GM18507 (cell line): Measurements from ENCODE around the gene TSFM.
"Not testable (repeated sequence)": the region's sequence is repeated elsewhere in the genome, so short reads cannot be mapped to it uniquely, and the experiment has no call there.

Source experiments
- DNase-seq: peaks from one replicate; pipeline ENCODE4 v3.0.0; 2011; ENCODE audit warnings: low read depth; ENCODE audit not compliant: insufficient read length; ENCODE audit errors: extremely low spot score
- FAIRE-seq: peaks from 2 replicates; lab custom pipeline; 2011; peaks lifted over from hg19 to GRCh38; lab: Jason Lieb, UNC

Gene TSFM

DNA sequence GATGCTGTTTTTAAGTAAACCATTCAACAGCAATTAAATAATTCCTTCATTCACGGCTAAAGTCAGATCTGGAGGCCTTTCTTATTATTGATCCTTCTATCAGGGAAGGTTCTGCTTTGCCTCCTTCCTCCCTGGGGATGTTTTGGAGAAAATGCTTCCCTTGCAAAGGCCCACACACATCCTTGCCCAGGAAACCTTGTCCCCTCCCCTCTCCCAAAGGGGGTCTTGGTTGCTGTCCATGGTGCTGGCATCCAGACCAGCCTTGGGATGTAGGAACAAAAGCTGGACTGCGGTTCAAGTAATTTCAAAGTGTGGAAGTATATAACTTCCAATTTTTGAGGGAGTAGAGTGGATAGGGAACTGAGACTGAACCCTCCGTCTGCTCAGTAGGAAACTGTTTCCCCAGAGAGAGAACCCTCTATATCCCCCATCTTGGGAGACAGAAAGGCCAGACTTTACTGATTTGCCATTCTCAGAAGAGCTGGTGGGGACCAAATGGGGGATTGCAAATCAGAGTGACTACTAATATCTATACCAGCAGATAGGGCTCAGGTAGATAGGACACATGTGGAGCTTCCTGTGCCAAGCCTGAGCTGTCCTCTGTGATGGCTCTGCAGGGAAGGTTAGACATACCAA lies 22.1 kb upstream of the TSFM start:
- no peak for DNase-seq
- FAIRE-seq, result no peak

DNA sequence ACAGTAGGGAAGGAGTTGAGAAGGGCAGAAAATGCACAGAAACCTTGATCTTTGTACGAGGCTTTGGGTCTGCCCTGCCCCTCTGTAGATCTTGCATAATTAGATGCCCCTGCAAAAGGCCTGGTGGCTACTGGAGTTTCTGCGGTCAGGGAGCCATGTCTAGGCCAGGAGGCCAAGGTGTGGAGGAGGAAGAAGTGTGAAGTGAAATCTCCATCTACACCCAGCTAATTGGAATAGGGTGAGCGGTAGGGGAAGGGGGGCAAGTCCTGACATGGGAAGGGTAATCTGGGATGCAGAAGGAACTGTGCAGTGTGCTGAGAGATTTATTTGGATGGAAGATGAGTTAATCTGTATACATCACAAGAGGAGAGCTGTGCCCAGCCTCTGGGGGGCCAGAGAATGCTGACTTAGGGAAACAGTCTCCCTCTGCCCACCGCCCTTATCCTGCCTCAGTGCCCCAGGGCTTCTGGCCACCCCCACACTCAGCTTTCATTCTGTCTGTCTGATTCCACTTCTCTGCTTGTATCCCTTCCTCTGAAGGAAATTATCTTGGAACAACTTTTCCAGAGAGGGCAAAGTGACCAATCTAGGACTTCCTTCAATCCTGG lies 21.1 kb upstream of the TSFM start:
- no peak for DNase-seq
- no peak for FAIRE-seq

DNA sequence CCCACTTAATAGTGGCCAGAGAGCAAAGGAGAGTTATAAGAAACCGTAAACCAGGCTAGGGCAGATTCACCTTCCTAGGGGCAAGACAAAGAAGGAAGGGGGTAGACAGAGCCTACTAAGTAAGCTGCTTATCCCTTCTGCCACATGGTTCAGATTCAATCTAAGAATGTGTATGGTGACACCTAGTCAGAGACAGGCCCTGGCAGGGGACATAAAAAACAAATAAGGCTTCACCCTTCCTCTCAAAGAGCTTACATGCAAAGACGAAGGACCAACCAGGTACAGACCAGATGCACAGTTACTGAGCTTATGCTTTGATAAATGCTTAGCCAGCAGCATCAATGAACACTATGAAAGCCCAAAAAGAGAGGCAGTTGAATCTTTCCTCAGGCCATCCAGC lies 20.1 kb upstream of the TSFM start:
- FAIRE-seq (no peak), DNase-seq (no peak)

DNA sequence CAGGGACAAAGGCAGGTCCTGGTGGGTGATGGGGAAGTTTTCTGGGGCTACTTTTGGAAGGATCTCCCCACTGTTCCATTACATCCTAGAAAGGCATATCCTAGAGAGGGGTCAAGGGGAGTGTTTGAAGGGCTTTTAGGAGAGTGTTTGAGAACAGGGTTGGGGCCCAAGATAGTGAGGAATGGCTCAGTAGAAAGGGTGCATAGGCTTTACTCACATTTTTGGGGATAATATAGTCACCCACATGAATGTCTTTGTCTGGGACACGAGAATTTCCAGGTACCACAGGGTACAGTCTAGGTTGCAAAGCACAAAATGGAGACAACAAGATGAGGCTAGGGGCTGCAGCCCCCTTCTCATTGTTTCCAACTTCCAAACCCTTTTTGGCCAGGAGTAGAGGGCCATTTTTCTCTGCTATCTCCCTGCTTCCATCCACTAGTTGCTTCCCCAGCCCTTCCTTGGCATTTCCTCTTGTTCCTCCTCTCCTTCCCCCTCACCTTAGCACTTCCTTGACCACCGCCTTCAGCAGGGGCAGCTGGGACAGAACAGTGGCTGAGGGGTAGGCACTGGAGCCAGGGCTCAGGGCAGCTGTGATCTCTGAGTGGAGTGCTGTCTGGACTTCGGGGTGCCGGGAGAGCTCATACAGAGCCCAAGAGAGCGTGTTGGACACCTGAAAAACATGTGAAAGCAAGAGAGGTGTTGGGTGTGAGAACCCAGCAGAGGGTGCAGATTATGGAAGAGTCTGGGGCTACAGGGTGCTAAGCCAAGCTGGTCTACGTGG lies 18.5 kb upstream of the TSFM start:
- no peak for FAIRE-seq
- no peak for DNase-seq

DNA sequence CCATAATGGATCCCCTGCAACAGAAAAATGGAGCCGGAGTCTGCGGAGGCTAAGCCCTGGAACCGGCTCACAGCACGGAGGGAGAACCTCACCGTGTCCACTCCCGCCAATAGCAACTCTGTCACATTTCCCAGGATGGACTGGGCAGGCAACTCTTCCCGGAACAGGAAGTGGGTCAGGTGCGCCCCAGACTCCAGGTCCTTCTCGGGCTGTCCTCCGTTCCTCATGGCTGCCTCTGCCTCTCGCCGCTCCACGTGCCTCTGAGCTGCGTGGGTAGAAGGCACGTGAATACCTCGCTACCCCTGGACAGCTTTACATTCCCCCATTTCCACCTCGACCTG lies 18.0 kb upstream of the TSFM start:
- no peak for DNase-seq
- FAIRE-seq, result no peak

DNA sequence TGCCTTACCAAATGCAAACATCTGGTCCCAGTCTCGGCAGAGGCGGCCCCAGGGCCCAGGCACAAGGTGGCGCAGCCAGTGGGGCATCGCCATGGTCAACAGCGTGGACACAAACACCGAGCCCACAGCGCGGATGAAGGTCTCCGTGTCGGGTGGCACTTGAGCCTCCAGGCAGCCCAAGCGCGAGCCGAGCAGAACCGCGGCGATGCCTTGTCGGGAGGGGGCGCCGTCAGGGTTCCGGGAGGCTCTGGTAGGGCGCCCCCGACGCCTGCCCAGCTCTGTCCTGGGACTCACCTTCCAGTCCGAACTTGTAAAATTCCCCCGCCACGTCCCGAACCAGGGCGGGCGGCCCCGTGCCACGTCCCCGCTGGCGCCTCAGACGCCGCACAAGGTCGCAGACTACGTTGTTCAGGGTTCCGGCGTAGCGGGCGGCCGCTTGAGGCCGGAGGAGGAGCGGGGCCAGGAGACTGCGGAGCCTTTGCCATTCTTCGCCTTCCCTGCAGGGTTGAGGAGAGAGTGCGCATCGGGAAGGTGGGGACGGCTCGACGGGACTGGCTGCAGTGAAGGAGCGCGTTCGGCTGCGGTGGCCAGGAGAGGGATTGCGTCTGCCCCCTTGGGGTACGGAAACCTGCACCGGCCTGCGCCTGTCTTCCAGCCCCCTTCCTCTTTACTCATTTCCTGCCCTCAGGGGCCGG lies 17.4 kb upstream of the TSFM start:
- no peak for FAIRE-seq
- DNase-seq, result no peak

DNA sequence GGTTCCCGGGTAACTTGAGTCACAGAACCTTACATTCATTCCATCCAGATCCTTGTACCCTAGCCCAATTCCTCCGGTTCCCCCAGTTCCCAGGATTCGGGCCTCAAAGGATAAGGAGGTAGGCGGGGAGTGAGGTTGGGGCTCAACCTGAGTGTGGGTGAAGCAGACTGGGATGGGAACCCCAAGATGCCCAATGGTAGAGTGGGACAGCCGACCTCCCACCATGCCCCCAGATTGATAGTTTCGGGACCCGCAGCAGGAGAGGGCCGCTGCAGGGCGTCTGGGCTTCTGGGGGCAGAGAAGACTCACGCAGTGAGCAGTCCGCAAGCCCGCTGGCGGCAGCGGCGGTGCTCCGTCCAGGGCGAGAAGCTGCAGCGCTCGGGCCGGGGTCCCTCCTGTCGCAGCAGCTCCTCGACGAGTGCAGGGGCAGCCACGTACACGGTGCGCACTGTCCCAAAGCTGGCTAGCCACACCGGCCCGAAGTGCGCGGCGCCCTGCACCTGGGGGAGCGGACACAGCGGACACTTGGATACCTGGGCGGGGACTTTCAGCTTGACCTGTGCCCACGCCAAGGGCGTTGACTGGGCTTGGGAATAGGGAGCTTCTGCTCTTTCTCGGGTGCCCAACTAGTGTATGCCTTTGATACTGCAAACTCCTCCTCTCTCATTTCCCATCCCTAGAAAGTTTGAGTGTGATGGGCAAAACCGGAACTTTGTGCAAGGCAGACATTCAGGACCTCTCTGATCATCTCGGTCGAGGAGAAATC lies 16.7 kb upstream of the TSFM start:
- FAIRE-seq (no peak), DNase-seq (no peak)

DNA sequence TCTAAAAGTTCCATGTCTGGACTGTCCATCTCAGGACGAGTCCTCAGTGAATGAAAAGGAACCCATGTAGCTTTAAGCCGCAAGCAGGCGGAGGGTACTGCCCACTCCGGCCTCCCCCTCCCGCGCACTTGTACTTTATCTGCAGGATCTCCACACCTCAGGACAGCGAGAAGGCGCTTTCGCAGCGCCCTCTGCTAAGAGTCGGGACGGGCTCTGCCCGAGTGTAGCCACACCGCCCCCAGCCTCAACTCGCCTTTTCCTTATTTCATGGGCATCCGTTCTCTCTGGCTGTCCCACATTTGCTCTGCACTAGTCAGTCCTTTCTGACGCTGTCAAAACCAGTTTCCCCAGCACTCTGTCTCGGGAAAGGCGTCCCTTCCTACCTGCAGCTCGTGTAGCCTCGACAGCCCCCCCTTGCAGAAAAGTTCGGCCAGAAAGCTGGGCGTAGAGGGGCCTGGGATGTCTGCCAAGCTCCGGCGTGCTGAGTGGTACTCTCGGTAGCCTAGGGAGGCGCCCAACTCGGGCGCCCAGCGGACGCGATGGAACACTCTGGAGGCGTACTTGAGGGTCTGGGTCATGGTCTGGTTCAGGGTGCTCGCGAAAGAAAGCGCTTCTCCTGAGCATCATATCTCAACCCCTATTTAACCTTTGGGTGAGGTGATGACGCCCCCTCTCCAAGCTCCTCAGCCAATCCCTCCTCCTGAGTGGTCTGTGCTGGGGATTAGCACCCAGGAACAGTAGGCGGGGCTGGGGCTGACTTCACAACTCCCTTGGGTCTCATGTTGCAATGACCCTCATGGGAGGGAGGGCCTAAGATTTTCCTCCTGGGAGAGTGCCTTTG lies 15.9 kb upstream of the TSFM start, which contains the start of gene CYP27B1:
Gene CYP27B1 (minus strand): TSS at position 615 of the 841 bp plus-strand sequence. CDS start 37 bp downstream, at position 578.
- DNase-seq (no peak), FAIRE-seq (no peak)

DNA sequence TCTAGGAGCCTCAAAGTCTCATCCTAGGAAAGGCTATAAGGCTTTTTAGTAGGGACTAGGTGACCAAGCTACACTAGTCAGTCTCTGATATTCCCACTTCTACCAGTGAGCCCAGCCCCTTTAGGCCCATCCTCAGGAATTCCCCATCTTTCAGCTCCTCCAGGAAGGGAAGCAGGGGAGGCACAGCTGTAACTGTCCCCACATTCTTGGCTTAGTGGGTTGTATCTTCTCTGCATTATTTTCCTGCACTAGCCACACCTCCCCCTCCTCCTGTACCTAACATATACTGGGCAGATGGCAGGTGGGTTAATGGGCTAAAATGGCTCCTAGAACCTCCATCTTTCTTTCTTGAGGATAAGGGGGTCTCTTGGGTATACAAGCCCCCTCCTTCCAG lies 15.3 kb upstream of the TSFM start:
- FAIRE-seq (no peak), DNase-seq (no peak)

DNA sequence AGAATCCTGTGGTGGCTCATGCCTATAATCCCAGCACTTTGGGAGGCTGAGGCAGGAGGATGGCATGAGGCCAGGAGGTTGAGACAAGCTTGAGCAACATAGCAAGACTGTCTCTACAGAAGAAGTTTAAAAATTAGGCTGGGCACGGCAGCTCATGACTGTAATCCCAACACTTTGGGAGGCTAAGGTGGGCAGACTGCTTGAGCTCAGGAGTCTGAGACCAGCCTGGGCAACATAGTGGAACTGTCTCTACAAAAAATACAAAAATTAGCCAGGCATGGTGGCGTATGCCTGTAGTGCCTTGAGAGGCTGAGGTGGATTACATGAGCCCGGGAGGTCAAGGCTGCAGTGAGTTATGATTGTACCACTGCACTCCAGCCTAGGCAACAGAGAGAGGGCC lies 14.7 kb upstream of the TSFM start:
- FAIRE-seq, result no peak
- DNase-seq, result no peak

DNA sequence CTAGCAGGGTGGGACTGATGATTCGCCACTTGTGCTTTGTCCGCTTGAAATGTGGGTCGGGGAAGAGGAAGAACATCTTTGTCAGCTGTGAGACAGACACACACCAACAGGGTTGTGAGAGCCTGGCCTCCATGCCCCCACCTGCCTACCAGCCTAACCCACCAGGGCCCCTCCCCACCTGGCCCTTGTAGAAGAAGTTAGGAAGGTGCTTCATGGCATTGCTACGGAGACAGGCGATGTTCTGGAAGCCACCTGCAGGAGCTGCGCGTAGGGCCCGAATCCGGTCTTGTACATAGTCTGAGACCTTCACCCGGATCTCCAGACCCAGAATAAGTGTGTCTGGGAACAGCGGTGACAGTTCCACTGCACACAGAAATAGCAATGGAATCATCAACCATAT lies 13.0 kb upstream of the TSFM start:
- DNase-seq (no peak), FAIRE-seq (no peak)

DNA sequence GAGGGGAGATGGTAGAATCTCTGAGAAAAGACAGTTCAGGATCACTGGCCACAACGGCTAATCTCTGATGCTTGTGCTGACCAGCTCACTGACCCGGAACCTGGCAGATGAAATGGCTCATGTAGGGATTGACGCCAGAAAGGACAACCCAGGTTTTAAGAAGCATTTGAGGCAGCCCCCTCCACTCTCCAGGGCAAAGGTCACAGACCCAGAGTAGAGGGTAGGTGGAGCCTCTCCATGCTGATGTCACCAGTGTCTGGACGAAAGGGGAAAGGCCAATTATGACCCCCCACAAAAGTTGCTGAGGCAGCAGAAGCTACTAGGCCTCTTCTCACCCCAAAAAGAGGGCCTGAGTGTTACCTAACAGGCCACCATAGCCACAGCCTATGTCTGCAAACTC lies 11.9 kb upstream of the TSFM start:
- FAIRE-seq (no peak), DNase-seq (no peak)

DNA sequence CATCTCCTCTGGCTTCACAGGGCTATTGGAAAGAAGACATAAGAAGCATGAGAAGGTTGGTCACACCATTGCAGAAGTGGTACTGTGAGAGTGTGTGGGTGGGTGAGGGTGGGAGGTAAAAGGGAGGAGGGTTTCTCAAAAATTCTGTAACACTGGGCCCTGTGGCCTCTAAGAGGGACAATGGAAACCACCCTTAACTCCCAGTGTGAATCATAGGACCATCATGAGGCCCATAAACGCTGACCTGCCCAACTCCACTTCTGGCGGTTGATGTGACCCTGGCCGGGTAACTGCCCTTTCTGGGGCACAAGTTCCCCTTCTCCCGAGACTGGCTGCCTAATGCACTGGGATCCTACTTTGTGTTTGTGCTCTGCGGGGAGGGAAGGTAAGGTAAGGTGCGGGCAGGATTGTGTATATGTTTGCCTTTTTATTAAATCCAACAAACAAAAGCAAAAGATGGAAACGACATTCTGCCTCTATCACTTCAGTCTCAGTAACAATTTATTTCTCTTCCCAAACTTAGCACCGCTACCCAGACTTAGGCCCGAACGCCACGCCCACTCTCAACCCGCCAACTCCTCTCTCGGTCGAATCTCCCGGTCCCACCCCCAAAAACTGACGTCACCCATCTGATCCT lies 11.2 kb upstream of the TSFM start:
- peak; percentile 71 for DNase-seq
- FAIRE-seq, result no peak

DNA sequence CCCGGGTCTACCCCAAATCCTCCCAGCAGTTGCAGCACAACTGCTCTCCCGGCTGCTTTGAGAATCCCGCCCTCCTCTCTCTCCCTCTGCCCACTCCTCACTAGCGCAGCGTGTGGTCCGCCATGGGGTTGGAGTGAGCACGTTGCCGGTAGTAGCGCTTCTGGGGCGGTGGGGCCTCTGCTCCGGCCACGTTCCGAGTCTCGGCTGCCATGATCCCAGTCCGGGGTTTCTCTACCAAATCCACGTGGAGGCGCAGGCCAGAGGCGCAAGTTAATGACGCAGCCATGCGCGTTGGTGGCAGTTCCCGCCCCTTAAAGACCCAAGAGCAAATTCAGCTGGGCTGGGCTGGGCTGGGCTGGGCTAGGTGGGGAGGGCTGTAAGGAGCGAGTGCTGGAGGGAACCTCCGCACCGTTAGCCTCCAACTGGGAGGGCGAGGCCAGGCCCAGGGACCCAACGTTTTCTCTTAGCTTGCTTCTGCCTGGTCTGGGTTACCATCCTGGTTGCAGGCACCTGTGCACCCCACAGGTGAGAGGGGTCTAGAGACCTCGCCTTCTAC lies 10.6 kb upstream of the TSFM start, which contains the start of gene METTL1:
Gene METTL1 (minus strand): TSS at position 233 of the 556 bp plus-strand sequence. CDS start 22 bp downstream, at position 211.
- peak; percentile 88 for DNase-seq
- peak; percentile 91 for FAIRE-seq

DNA sequence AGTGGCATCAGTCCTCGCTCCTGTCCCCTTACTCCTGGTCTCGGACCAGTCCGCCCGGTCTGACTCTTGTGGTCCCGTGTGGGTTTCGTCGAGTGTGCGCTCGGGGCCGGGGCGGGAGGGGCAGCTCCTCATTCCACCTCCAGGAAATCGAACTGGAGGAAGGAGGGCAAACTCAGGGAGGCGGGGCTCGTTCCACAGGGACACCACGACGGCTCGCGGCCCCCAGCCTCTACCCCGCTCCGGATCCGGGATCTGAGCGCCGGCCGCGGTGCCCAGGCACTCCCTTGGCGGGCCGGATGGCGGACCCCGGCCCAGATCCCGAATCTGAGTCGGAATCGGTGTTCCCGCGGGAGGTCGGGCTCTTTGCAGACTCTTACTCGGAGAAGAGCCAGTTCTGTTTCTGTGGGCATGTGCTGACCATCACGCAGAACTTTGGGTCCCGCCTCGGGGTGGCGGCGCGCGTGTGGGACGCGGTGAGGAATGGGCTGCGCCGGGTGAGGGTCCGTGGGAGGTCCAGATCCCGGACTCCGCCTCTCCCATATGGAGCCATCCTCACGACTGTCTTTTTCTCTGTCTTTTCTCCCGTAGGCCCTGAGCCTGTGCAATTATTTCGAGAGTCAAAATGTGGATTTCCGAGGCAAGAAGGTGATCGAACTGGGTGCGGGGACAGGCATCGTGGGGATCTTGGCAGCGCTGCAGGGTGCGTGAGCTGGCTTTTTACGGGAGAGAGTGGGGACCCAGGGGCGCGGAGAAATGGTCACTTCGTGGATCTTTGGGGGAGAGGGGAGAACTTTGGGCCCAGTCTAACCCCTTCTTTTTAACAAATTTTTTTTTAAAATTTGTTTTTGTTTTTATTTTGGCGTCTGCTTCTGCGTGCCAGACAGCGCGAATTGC lies 9.9 kb upstream of the TSFM start, which contains the start of gene EEF1AKMT3:
Gene EEF1AKMT3 (plus strand): TSS at position 186 of the 894 bp plus-strand sequence. CDS start 111 bp downstream, at position 297.
- no peak for DNase-seq
- FAIRE-seq, result no peak

DNA sequence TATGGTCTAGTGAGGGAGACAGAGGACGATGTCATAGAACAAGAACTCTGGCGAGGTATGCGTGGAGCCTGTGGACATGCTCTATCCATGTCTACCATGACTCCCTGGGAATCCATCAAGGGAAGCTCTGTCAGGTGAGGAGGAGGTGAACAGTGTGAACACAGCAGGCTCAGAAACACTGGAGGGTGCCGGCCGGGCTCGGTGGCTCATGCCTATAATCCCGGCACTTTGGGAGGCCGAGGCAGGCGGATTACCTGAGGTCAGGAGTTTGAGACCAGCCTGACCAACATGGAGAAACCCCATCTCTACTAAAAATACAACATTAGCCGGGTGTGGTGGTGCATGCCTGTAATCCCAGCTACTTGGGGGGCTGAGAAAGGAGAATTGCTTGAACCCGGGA lies 8.0 kb upstream of the TSFM start:
- not testable (repeated sequence) for DNase-seq, FAIRE-seq

DNA sequence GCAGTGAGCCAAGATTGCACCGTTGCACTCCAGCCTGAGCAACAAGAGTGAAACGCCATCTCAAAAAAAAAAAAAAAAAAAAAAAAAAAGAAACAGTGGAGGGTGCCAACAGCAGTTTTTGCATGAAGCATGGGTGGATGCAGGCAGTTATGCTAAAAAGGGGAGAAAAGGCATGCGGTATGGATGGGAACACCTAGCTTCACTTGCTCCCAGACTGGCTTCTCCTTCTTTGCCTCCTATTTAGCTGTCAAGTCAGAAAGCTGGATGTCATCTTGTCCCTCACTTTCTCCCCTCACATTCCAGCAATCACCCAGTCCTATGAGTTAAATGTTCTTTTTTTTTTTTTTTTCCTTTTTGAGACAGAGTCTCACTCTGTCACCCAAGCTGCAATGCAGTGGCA lies 7.5 kb upstream of the TSFM start:
- no peak for FAIRE-seq

More for the DNA sequence above, 7.5 kb upstream of the TSFM start:
- DNase-seq, result no peak
